C4-2B (cell line): ENCODE results near the gene PTGER4.

ENCODE experiments used
- CTCF ChIP-seq: fragments of 450-650 bp; conservative IDR thresholded peaks from 2 replicates; pipeline ENCODE4 v1.5.1; 2017; ENCODE audit warnings: mild to moderate bottlenecking
- ZFX ChIP-seq: fragments of 450-650 bp; IDR thresholded peaks from 2 replicates; pipeline ENCODE4 v1.6.1; 2017

GRCh38 chr5:40682154-40683017, 2.7 kb downstream of the PTGER4 start:
- TF ChIP-seq CTCF (no peak), ZFX (no peak)
